NCI-H2029 treated with DMSO at 0.1 percent for 48 hours (cell line): ENCODE data around the gene PSG11.
"Not testable (repeated sequence)": the region's sequence is repeated elsewhere in the genome, so short reads cannot be mapped to it uniquely, and the experiment has no call there.

ENCODE experiments used
- DNase-seq: peaks from one replicate; lab custom pipeline; 2025; lab: John Stamatoyannopoulos, UW

The PSG11 gene

GRCh38 chr19:43026369-43026768, at the start of gene PSG11:
Gene PSG11, minus strand, starts transcription at chr19:43026469. Its CDS starts 97 bp downstream, at chr19:43026372.
- not testable (repeated sequence) for DNase-seq

GRCh38 chr19:43062418-43062817, 36.1 kb upstream of the PSG11 start:
- DNase-seq = not testable (repeated sequence)

- not testable (repeated sequence) for DNase-seq
These were observed 35.1 kb upstream of the PSG11 start for GRCh38 chr19:43061326-43061725.

GRCh38 chr19:43060254-43060653, 34.0 kb upstream of the PSG11 start:
- DNase-seq = not testable (repeated sequence)

GRCh38 chr19:43059482-43059881, 33.2 kb upstream of the PSG11 start:
- not testable (repeated sequence) for DNase-seq

GRCh38 chr19:43058440-43058839, 32.2 kb upstream of the PSG11 start:
- DNase-seq = not testable (repeated sequence)

- DNase-seq = not testable (repeated sequence)
These were observed 21.7 kb upstream of the PSG11 start for GRCh38 chr19:43047966-43048365.

GRCh38 chr19:43046578-43046977, 20.3 kb upstream of the PSG11 start:
- not testable (repeated sequence) for DNase-seq

- not testable (repeated sequence) for DNase-seq
These were observed 17.4 kb upstream of the PSG11 start for GRCh38 chr19:43043492-43044180.

GRCh38 chr19:43031645-43032044, 5.4 kb upstream of the PSG11 start:
- DNase-seq = not testable (repeated sequence)

GRCh38 chr19:43028866-43029265, 2.6 kb upstream of the PSG11 start:
- no peak for DNase-seq

- DNase-seq = not testable (repeated sequence)
These were observed 1.7 kb upstream of the PSG11 start for GRCh38 chr19:43027985-43028384.

GRCh38 chr19:43027061-43027460, 792 bp upstream of the PSG11 start:
- DNase-seq = not testable (repeated sequence)

GRCh38 chr19:43022098-43022497, 4.2 kb downstream of the PSG11 start:
- DNase-seq = not testable (repeated sequence)

GRCh38 chr19:43021629-43022028, 4.6 kb downstream of the PSG11 start:
- not testable (repeated sequence) for DNase-seq

- DNase-seq = not testable (repeated sequence)
These were observed 6.7 kb downstream of the PSG11 start for GRCh38 chr19:43019588-43019987.

- DNase-seq = not testable (repeated sequence)
These were observed 20.4 kb downstream of the PSG11 start for GRCh38 chr19:43005841-43006240.

GRCh38 chr19:43004846-43005245, 21.4 kb downstream of the PSG11 start:
- DNase-seq = not testable (repeated sequence)

GRCh38 chr19:43003634-43004033, 22.6 kb downstream of the PSG11 start:
- not testable (repeated sequence) for DNase-seq

GRCh38 chr19:43002948-43003347, 23.3 kb downstream of the PSG11 start:
- not testable (repeated sequence) for DNase-seq

- not testable (repeated sequence) for DNase-seq
These were observed 30.1 kb downstream of the PSG11 start for GRCh38 chr19:42996161-42996560.

- DNase-seq = not testable (repeated sequence)
These were observed 34.2 kb downstream of the PSG11 start for GRCh38 chr19:42992029-42992604.

GRCh38 chr19:42989851-42990250, 36.4 kb downstream of the PSG11 start:
- no peak for DNase-seq
